Mucosa of descending colon (tissue), 3 donors: ENCODE data around the gene IFT81. TPM values are rescaled to one million over a fixed set of nuclear protein-coding genes. Genes with fewer than 3 reads are reported as not detected.

ENCODE experiments used
- ATAC-seq: fragments of 200-7000 bp; cut with Tn5 transposase; one replicate; pipeline ENCODE4 v1.9.1; 2020; ENCODE audit warnings: mild to moderate bottlenecking, moderate library complexity
- DNase-seq, 3 donors: peaks; one replicate each; pipeline ENCODE4 v3.0.0-alpha.2; 2020
- H3K36me3 ChIP-seq: fragments of 200-600 bp; one replicate; pipeline ENCODE4 v1.8.0; 2021; ENCODE audit warnings: low read depth, mild to moderate bottlenecking
- H3K4me1 ChIP-seq: fragments of 200-600 bp; one replicate; pipeline ENCODE4 v1.8.0; 2021; ENCODE audit warnings: low read depth, mild to moderate bottlenecking
- H3K4me3 ChIP-seq: fragments of 200-600 bp; one replicate; pipeline ENCODE4 v1.8.0; 2021; ENCODE audit warnings: mild to moderate bottlenecking
- H3K9me3 ChIP-seq: fragments of 200-600 bp; one replicate; pipeline ENCODE4 v1.8.0; 2021; ENCODE audit warnings: mild to moderate bottlenecking
- intact Hi-C, 2 donors: fragments of 100-400 bp; cut with DNase I in 1 of 2; cut with micrococcal nuclease in 1 of 2; formaldehyde crosslinking; loops; one replicate each; pipeline versions ENCODE4 v1.11.0 to v1.11.1; 2022; cut with DNase I, micrococcal nuclease
- total RNA-seq, 3 donors: library from RNA; stranded (reverse); fragmentation: NEBNext Ultra II Directional in 2 of 3; extraction: Animal tissue kit (Norgen Biotek cat#: 25700) in 2 of 3; gene quantifications; one replicate each; pipeline versions ENCODE4 v1.2.1 to v1.2.4, GENCODE V29; 2021 to 2023
- TF ChIP-seq, protein P1 (sequence below): fragments of 200-600 bp; IDR thresholded peaks from one replicate; pipeline ENCODE4 v1.8.0; 2022; ENCODE audit warnings: antibody characterized with exemption, mild to moderate bottlenecking
- donor health status: DM: no; HTN: no; CAD: no; lungs with moderate emphysema.
- donor health status: DM: no; HTN: no; CAD: no.
- donor health status: DM: no; HTN: yes; CAD: no.

The IFT81 gene
- total RNA-seq, 3 donors from 2014 or later: 3.8 to 12.7 (median 6.3) TPM

DNA sequence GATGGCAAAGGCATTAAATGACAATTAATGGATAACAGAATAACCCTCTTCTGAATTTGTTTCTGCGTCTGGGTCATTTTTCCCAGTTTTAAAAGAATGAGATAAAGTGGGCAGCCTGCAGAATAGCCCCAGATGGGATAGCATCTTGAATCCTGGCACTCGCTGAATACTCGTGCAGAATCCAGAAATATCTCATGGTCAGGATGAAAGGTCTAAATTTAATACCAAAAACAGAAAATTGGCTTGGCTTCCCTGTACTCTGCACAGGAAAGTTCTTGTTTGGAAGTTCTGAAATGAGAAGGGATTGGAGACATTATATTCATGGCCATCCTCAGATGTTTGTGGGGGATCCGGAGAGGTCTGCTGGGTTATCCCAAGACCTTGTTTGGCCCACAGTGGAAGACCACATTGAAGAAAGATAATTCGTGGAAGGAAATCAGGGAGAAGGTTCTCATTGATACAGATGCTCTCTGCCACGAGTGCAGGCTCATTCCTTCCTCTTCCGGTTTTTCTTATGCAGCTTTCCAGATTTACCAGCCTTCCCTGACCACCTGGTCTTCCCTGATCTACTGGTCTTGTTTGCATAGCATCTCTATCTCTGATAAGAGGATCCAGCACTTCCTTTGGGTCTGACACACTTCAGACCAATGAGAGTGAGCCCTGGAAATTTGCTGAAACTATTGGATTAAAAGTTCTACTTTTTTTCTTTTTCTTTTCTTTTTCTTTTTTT is 6.0 kb upstream of the IFT81 start:
- TF ChIP-seq, protein P1, sequence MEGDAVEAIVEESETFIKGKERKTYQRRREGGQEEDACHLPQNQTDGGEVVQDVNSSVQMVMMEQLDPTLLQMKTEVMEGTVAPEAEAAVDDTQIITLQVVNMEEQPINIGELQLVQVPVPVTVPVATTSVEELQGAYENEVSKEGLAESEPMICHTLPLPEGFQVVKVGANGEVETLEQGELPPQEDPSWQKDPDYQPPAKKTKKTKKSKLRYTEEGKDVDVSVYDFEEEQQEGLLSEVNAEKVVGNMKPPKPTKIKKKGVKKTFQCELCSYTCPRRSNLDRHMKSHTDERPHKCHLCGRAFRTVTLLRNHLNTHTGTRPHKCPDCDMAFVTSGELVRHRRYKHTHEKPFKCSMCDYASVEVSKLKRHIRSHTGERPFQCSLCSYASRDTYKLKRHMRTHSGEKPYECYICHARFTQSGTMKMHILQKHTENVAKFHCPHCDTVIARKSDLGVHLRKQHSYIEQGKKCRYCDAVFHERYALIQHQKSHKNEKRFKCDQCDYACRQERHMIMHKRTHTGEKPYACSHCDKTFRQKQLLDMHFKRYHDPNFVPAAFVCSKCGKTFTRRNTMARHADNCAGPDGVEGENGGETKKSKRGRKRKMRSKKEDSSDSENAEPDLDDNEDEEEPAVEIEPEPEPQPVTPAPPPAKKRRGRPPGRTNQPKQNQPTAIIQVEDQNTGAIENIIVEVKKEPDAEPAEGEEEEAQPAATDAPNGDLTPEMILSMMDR: no peak
- Histone ChIP-seq H3K4me1 (peaks cover 7% of the 10 kb centered on the region), H3K4me3 (no peak overlapping the region), H3K9me3 (no peaks in the 10 kb centered on the region), H3K36me3 (no peaks in the 10 kb centered on the region)
- intact Hi-C loops: no loop called here
- no peak for DNase-seq
- ATAC-seq: peak; percentile 80

DNA sequence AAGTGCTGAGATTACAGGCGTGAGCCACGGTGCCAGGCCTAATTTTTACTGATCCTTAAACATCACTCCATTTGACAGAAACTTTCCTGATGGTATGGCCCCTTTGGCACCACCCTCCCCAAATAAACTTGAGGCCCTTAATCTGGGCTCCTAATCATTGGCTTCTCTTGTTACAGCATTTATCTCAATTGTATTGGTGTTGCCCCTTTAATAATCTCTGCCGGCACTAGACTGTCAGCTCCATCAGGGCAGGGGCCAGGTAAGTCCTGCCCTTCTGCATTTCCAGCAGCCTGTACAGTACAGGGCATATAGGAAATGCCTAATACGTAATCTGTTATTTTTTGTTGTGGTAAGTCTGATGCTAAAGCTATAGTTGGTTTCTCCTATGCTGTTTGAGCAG is 1.2 kb upstream of the IFT81 start:
- DNase-seq (no peak), ATAC-seq (no peak)
- H3K4me1 ChIP-seq: no peaks in the 10 kb centered on the region
- H3K36me3 ChIP-seq: no peaks in the 10 kb centered on the region
- intact Hi-C loops: no loop called here
- TF ChIP-seq, protein P1: no peak
- H3K9me3 ChIP-seq: no peaks in the 10 kb centered on the region
- no peak overlapping the region for H3K4me3 ChIP-seq

DNA sequence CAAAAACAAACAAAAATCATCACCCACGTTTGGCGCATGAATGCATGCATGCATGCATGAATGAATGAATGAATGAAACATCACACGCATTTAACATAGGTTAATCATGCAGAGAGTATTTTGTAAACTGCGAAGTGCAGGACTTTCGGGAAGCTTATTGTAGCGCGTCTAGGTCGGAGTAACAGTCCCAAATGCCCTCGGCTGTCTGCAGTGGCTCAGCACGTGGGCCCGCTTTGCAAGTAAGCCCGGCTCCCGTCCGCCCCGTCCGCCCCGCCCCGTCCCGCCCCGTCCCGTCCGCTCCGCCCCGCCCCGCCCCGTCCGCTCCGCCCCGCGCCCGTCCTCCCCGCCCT is 263 bp upstream of the IFT81 start:
- no peak overlapping the region for H3K4me3 ChIP-seq
- intact Hi-C loops: no loop called here
- H3K4me1 ChIP-seq: no peaks in the 10 kb centered on the region
- ATAC-seq (no peak), DNase-seq (no peak)
- TF ChIP-seq, protein P1: no peak
- H3K36me3 ChIP-seq: no peaks in the 10 kb centered on the region
- no peaks in the 10 kb centered on the region for H3K9me3 ChIP-seq

DNA sequence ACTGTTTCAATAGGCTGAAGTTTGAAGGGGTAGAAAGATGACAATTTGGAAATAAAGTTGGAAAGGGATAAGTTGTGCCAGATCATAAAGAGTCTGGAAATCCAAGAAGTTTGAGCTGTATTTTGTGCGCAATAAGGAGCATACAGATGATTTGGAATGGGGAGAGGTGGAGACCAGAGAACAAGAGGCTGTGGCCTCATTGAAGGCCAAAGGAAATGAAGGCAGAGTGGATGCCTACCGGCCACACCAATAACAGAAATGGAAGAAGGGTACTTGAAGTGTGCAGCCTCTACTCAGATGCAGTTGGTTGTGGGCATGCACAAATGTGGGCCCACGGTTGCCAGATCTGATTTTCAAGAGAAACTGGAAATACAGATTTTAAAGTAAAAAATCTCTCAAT is 2.4 kb downstream of the IFT81 start:
- ATAC-seq (no peak), DNase-seq (no peak)
- TF ChIP-seq, protein P1: no peak
- H3K36me3 ChIP-seq: no peaks in the 10 kb centered on the region
- no peak overlapping the region for H3K4me3 ChIP-seq
- H3K4me1 ChIP-seq: no peaks in the 10 kb centered on the region
- intact Hi-C loops: no loop called here
- no peaks in the 10 kb centered on the region for H3K9me3 ChIP-seq

DNA sequence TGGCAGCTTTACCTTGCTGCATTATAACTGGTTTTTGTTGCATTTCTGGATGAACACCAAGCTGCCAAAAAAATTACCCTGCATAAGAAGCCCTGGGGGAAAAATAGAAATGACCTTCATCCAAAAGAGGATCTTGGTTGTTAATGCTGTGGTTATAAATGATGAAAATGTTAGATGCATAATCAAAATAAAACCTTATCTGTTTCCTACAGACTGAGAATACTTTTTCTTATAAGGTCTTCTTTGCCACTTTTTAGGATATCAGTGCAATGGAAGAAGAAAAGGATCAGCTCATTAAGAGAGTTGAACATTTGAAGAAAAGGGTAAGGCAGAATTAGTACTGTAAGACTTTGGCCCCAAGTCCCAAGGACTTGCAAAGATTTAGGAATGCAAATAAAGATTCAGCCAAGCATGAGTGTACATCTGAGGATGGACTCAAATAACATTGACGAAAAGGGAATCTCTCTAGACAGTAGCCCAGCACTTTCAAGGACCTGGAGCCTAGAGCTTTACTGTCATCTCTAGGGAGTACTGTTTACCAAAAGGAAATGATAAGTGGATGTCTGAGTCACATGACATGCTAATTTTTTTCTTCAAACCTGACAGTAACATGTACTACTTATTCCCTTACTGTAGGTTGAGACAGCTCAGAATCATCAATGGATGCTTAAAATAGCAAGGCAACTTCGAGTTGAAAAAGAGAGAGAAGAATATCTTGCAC is 10.7 kb downstream of the IFT81 start:
- Histone ChIP-seq H3K9me3 (no peaks in the 10 kb centered on the region), H3K4me1 (no peaks in the 10 kb centered on the region), H3K4me3 (no peak overlapping the region), H3K36me3 (no peaks in the 10 kb centered on the region)
- intact Hi-C loops: no loop called here
- DNase-seq (no peak), ATAC-seq (no peak)
- TF ChIP-seq, protein P1: no peak
